ENCODE data around the gene SNAI3.

- TF ChIP-seq POLR2A (IDR thresholded peaks at IDR 0.05; ENCODE audit: low read length): no peak
- TF ChIP-seq GATA1 (IDR thresholded peaks at IDR 0.05; ENCODE audit: low read depth, low read length): no peak
Measured at GRCh38 chr16:88633684-88634140, 52.6 kb downstream of the SNAI3 start.

All from erythroblast (primary cell).